Peyer's patch (tissue), 4 donors: ENCODE results near the gene DNAH6.

Source experiments
- POLR2A ChIP-seq, 2 donors: fragments of 450-650 bp; IDR thresholded peaks; one replicate each; pipeline ENCODE4 v1.5.1; 2017; ENCODE audit warnings: antibody characterized with exemption in 2 of 2, mild to moderate bottlenecking in 2 of 2, moderate library complexity in 2 of 2
- TF ChIP-seq, protein P1 (sequence below), 6 experiments: fragments of 450-650 bp in 4 of 6; fragments of 200-600 bp in 2 of 6; sonication (generic) in 1 of 6; IDR thresholded peaks; one replicate each; pipeline ENCODE4 v1.5.1; 2017 to 2019; ENCODE audit warnings: antibody characterized with exemption in 6 of 6, mild to moderate bottlenecking in 3 of 6, moderate library complexity in 1 of 6

DNA sequence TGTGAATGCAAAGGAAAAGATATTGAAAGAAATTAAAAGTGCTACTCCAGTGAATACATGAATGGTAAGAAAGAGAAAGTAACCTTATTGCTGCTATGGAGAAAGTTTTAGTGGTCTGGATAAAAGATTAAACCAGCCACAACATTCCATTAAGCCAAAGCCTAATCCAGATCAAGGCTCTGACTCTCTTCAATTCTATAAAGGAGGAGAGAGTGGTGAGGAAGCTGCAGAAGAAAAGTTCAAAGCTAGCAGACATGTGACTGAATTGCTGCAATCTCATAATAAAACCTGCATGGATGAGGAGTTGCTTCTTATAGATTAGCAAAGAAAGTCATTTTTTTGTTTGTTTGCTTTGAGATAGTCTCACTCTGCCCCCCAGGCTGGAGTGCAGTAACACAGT, 130.2 kb downstream of the DNAH6 start:
- TF ChIP-seq POLR2A (IDR thresholded peaks at IDR 0.05) = no peak
- TF ChIP-seq, protein P1, sequence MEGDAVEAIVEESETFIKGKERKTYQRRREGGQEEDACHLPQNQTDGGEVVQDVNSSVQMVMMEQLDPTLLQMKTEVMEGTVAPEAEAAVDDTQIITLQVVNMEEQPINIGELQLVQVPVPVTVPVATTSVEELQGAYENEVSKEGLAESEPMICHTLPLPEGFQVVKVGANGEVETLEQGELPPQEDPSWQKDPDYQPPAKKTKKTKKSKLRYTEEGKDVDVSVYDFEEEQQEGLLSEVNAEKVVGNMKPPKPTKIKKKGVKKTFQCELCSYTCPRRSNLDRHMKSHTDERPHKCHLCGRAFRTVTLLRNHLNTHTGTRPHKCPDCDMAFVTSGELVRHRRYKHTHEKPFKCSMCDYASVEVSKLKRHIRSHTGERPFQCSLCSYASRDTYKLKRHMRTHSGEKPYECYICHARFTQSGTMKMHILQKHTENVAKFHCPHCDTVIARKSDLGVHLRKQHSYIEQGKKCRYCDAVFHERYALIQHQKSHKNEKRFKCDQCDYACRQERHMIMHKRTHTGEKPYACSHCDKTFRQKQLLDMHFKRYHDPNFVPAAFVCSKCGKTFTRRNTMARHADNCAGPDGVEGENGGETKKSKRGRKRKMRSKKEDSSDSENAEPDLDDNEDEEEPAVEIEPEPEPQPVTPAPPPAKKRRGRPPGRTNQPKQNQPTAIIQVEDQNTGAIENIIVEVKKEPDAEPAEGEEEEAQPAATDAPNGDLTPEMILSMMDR (IDR thresholded peaks at IDR 0.05) = no peak
